DND-41 (cell line): ENCODE results near the gene MEGF11.

Source experiments
- ATAC-seq: fragments of 200-7000 bp; cut with Tn5 transposase; 3 replicates; pipeline ENCODE4 v1.9.1; 2021; ENCODE audit warnings: low read depth; ENCODE audit not compliant: insufficient read depth
- DNase-seq: peaks from one replicate; pipeline ENCODE4 v3.0.0-alpha.2; 2020
- H2AFZ ChIP-seq: 2 replicates; pipeline ENCODE4 v1.6.0; 2012; ENCODE audit warnings: low read depth, low read length
- H3K27ac ChIP-seq: 2 replicates; pipeline ENCODE4 v1.5.1; 2012; ENCODE audit warnings: low read length, inconsistent platforms
- H3K27me3 ChIP-seq: fragments of 200-600 bp; sonication (generic); 2 replicates; pipeline ENCODE4 v1.6.0; 2012; ENCODE audit warnings: low read length, mild to moderate bottlenecking, inconsistent platforms; ENCODE audit not compliant: insufficient read depth, poor library complexity
- H3K36me3 ChIP-seq: 2 replicates; pipeline ENCODE4 v1.5.1; 2012; ENCODE audit warnings: low read length, inconsistent platforms; ENCODE audit not compliant: insufficient read depth
- H3K4me1 ChIP-seq: 2 replicates; pipeline ENCODE4 v1.5.1; 2012; ENCODE audit warnings: mild to moderate bottlenecking, low read length; ENCODE audit not compliant: insufficient read depth
- H3K4me2 ChIP-seq: 2 replicates; pipeline ENCODE4 v1.6.0; 2012; ENCODE audit warnings: mild to moderate bottlenecking, moderate library complexity, low read length, inconsistent platforms; ENCODE audit not compliant: insufficient read depth
- H3K4me3 ChIP-seq, 2 experiments: fragments of 200-600 bp in 1 of 2; shearing (Covaris generic) in 1 of 2; 2 replicates each; pipeline ENCODE4 v1.5.1; 2012 to 2016; ENCODE audit warnings: inconsistent platforms in 2 of 2, low read length in 2 of 2, mild to moderate bottlenecking in 2 of 2, low read depth in 1 of 2, moderate library complexity in 1 of 2
- H3K79me2 ChIP-seq: 2 replicates; pipeline ENCODE4 v1.6.0; 2012; ENCODE audit warnings: low read length, inconsistent platforms; ENCODE audit not compliant: insufficient read depth
- H3K9ac ChIP-seq: 2 replicates; pipeline ENCODE4 v1.6.0; 2012; ENCODE audit warnings: low read depth, mild to moderate bottlenecking, inconsistent platforms, low read length, moderate library complexity
- H3K9me3 ChIP-seq: 2 replicates; pipeline ENCODE4 v1.5.1; 2012; ENCODE audit warnings: low read length, moderate library complexity, mild to moderate bottlenecking, inconsistent platforms; ENCODE audit not compliant: insufficient read depth, severe bottlenecking
- H4K20me1 ChIP-seq: 2 replicates; pipeline ENCODE4 v1.6.0; 2012; ENCODE audit warnings: low read length; ENCODE audit not compliant: insufficient read depth
- CTCF ChIP-seq: IDR thresholded peaks from 2 replicates; pipeline ENCODE4 v1.5.1; 2012; ENCODE audit warnings: borderline replicate concordance, low read length, moderate library complexity, mild to moderate bottlenecking; ENCODE audit not compliant: poor library complexity, severe bottlenecking; ENCODE audit errors: extremely low read depth
- EZH2 ChIP-seq: IDR thresholded peaks from 3 replicates; pipeline ENCODE4 v1.6.1; 2012; ENCODE audit warnings: borderline replicate concordance, low read depth, mild to moderate bottlenecking, moderate library complexity, low read length, inconsistent platforms; ENCODE audit not compliant: severe bottlenecking

MEGF11 gene

GRCh38 chr15:66022163-66022525 is 231.4 kb downstream of the MEGF11 start:
- no peak overlapping the region for H2AFZ ChIP-seq
- no peaks in the 10 kb centered on the region for H3K9me3 ChIP-seq
- H3K36me3 ChIP-seq = no peaks in the 10 kb centered on the region
- ATAC-seq = no peak
- DNase-seq = no peak
- H3K79me2 ChIP-seq = no peaks in the 10 kb centered on the region
- H3K27me3 ChIP-seq = peaks cover 2% of the 10 kb centered on the region
- TF ChIP-seq CTCF (no peak), EZH2 (no peak)
- no peak overlapping the region for H3K4me2 ChIP-seq
- H4K20me1 ChIP-seq = no peaks in the 10 kb centered on the region
- H3K9ac ChIP-seq = no peak overlapping the region
- no peaks in the 10 kb centered on the region for H3K4me1 ChIP-seq
- H3K4me3 ChIP-seq = no peak overlapping the region
- H3K27ac ChIP-seq = no peak overlapping the region

- H3K4me3 ChIP-seq = no peak overlapping the region
- no peaks in the 10 kb centered on the region for H3K36me3 ChIP-seq
- no peak overlapping the region for H2AFZ ChIP-seq
- no peak for ATAC-seq
- H3K27me3 ChIP-seq = peaks cover 2% of the 10 kb centered on the region
- H3K4me1 ChIP-seq = no peaks in the 10 kb centered on the region
- H3K9ac ChIP-seq = no peak overlapping the region
- H3K4me2 ChIP-seq = no peak overlapping the region
- H3K27ac ChIP-seq = no peak overlapping the region
- TF ChIP-seq EZH2 (no peak), CTCF (no peak)
- DNase-seq = no peak
- H3K9me3 ChIP-seq = no peaks in the 10 kb centered on the region
- no peaks in the 10 kb centered on the region for H3K79me2 ChIP-seq
- H4K20me1 ChIP-seq = no peaks in the 10 kb centered on the region
Observed at GRCh38 chr15:66021496-66022162, 231.9 kb downstream of the MEGF11 start.

- Histone ChIP-seq H3K36me3 (no peaks in the 10 kb centered on the region), H3K79me2 (no peaks in the 10 kb centered on the region), H2AFZ (no peak overlapping the region), H3K4me2 (no peak overlapping the region), H3K9me3 (no peaks in the 10 kb centered on the region), H3K27me3 (peaks cover 2% of the 10 kb centered on the region), H4K20me1 (no peaks in the 10 kb centered on the region), H3K4me1 (no peaks in the 10 kb centered on the region), H3K4me3 (no peak overlapping the region), H3K9ac (no peak overlapping the region), H3K27ac (no peak overlapping the region)
- ATAC-seq (no peak), DNase-seq (no peak)
- TF ChIP-seq EZH2 = no peak
- no peak for TF ChIP-seq CTCF
Observed at GRCh38 chr15:66019826-66020398, 233.6 kb downstream of the MEGF11 start.
